Nasal cavity respiratory epithelium epithelial cell of viscerocranial mucosa (primary cell): ENCODE data around the gene TGM6. TPM values are rescaled to one million over a fixed set of nuclear protein-coding genes. Genes with fewer than 3 reads are reported as not detected.

Experiments used
- total RNA-seq: library from RNA; depleted of rRNA; stranded (reverse); fragments of >200 nt; gene quantifications from 2 replicates; pipeline ENCODE4 v1.2.3, GENCODE V29; 2014

The TGM6 gene
- total RNA-seq: not detected in 2 replicates

DNA sequence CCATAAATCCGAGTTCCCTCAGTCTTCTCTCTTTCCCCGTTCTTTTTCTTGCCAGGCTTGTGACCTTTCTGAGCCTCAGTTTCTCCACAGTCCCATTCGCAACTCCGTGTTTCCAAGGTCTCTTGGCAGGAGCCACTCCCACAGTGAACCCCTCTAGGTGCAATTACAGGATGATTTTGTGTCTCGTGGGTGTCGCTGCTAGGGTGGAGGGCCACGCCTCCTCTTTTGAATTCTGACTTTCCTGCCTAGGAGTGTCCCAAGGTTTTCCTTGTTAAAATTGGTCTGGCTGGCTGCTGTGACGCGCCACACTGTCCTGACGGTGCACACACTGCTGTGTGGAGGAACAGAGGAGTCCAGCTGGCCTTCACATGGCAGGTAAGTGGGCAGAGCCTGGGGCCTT, at the start of gene TGM6:
Gene TGM6 (plus strand): TSS at position 301 of the 400 bp plus-strand sequence. CDS start 68 bp downstream, at position 369.

DNA sequence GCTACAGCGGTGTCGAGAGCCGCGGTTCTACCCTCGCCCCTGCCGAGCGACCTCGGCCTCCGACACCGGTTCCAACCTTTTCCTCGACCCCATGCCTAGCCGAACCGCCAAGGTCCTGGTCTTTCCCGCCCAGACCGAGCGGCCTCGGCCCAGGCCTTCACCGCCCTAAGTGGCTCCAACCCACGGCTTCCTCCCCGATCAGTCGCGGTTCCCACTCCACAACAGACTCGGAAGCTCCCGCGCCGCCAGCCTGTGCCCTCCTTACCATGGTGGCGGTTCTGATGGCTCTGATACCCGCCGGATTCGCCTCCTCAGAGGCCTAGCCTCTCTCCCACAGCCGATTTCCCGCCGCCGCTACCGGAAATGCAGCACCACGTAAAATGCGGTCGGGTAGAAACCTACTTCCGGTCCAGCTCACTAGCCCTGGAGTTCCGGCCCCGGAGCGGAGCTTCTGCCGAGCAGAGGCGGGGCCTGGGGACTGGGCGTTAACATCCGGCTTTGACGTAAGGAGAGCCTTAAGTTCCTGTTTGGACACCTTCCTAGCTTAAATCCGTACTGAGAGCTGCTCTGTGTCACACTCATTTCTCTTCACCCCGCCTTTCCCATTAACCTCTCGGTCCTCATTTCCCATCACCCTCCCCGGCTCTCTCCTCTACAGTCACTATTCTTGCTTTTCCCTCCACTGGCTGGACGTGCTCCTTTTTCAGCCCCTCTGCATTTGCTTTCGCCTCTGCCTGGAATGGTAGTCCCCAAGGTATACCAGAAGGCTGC, 89.9 kb downstream of the TGM6 start, which contains the start of gene SNRPB:
Gene SNRPB (minus strand): TSS at position 367 of the 771 bp plus-strand sequence. CDS start 99 bp downstream, at position 268.

Other genes with a start within 250 kb of the TGM6 start
- 16.7 TPM in 1 of 2 replicates, not detected in the other for gene TGM3, start 84.9 kb upstream of the TGM6 start, total RNA-seq
- gene SNRPB, start 89.9 kb downstream of the TGM6 start, total RNA-seq: 112 and 222 TPM in 2 replicates
- gene ZNF343, start 128.0 kb downstream of the TGM6 start, total RNA-seq: 10.6 and 17.2 TPM in 2 replicates
- gene TMC2, start 155.7 kb downstream of the TGM6 start, total RNA-seq: not detected in 2 replicates